Hepatocyte (in vitro differentiated cells): Measurements from ENCODE around the gene LRRC61. TPM values are rescaled to one million over a fixed set of nuclear protein-coding genes. Genes with fewer than 3 reads are reported as not detected.
A peak's percentile ranks its signal among the peaks of the same experiment; 100 is the strongest.

Experiments used
- DNase-seq: peaks from one replicate; pipeline ENCODE4 v3.0.0-alpha.2; 2016; ENCODE audit warnings: low spot score
- H2AFZ ChIP-seq: fragments of 200-600 bp; sonication (generic); 2 replicates; pipeline ENCODE4 v1.6.0; 2016; ENCODE audit warnings: antibody characterized with exemption, mild to moderate bottlenecking
- H3K27ac ChIP-seq: fragments of 200-600 bp; sonication (generic); 2 replicates; pipeline ENCODE4 v1.5.1; 2016; ENCODE audit warnings: mild to moderate bottlenecking
- H3K27me3 ChIP-seq: fragments of 200-600 bp; sonication (generic); 2 replicates; pipeline ENCODE4 v1.6.1; 2016
- H3K36me3 ChIP-seq: fragments of 200-600 bp; sonication (generic); replicated peaks from 2 replicates; pipeline ENCODE4 v1.5.1; 2016; ENCODE audit warnings: low read depth; ENCODE audit not compliant: insufficient read depth
- H3K4me1 ChIP-seq: fragments of 200-600 bp; sonication (generic); 2 replicates; pipeline ENCODE4 v1.5.1; 2016; ENCODE audit warnings: mild to moderate bottlenecking, moderate library complexity; ENCODE audit not compliant: insufficient read depth
- H3K4me2 ChIP-seq: fragments of 200-600 bp; sonication (generic); 2 replicates; pipeline ENCODE4 v1.6.0; 2016
- H3K4me3 ChIP-seq: fragments of 200-600 bp; sonication (generic); 2 replicates; pipeline ENCODE4 v1.5.1; 2016; ENCODE audit warnings: mild to moderate bottlenecking
- H3K79me2 ChIP-seq: fragments of 200-600 bp; sonication (generic); 2 replicates; pipeline ENCODE4 v1.6.0; 2017; ENCODE audit warnings: mild to moderate bottlenecking
- H3K9me2 ChIP-seq: fragments of 200-600 bp; sonication (generic); replicated peaks from 2 replicates; pipeline ENCODE4 v1.6.0; 2017; ENCODE audit warnings: mild to moderate bottlenecking; ENCODE audit not compliant: insufficient read depth
- H3K9me3 ChIP-seq: fragments of 200-600 bp; sonication (generic); 2 replicates; pipeline ENCODE4 v1.5.1; 2016; ENCODE audit warnings: low read depth, mild to moderate bottlenecking
- H4K20me1 ChIP-seq: fragments of 200-600 bp; sonication (generic); 2 replicates; pipeline ENCODE4 v1.6.0; 2016; ENCODE audit warnings: mild to moderate bottlenecking; ENCODE audit not compliant: insufficient read depth, poor library complexity, severe bottlenecking
- CTCF ChIP-seq: fragments of 200-600 bp; sonication (generic); IDR thresholded peaks from 2 replicates; pipeline ENCODE4 v1.5.1; 2016; ENCODE audit warnings: antibody characterized with exemption, mild to moderate bottlenecking; ENCODE audit not compliant: poor library complexity
- EZH2 ChIP-seq: fragments of 200-600 bp; sonication (generic); IDR thresholded peaks from 2 replicates; pipeline ENCODE4 v1.6.1; 2016; ENCODE audit warnings: antibody characterized with exemption, mild to moderate bottlenecking, borderline replicate concordance
- EZH2phosphoT487 ChIP-seq: fragments of 200-600 bp; sonication (generic); IDR thresholded peaks from one replicate; pipeline ENCODE4 v1.6.1; 2018; ENCODE audit warnings: antibody characterized with exemption, mild to moderate bottlenecking, low read depth, moderate library complexity; ENCODE audit not compliant: unreplicated experiment, severe bottlenecking
- WGBS: methylation state at CpG from one replicate; pipeline ENCODE4 v1.1.6; 2016; ENCODE audit warnings: low lambda C conversion rate; ENCODE audit errors: missing lambda C conversion rate; 5-methylcytosine and 5-hydroxymethylcytosine counted together
- polyA plus RNA-seq: library from polyadenylated mRNA; unstranded; fragments of >200 nt; fragmentation: Nextera tagmentation; extraction: Ambion mirVana; gene quantifications from 2 replicates; pipeline ENCODE4 v1.2.1, GENCODE V29; 2016
- total RNA-seq: library from RNA; depleted of rRNA; stranded (reverse); fragments of >200 nt; gene quantifications from 2 replicates; pipeline ENCODE4 v1.2.3, GENCODE V29; 2014

The LRRC61 gene
- total and polyA plus RNA-seq, 2 experiments from 2014 or later: 23.4 to 38.7 TPM

- 92% methylated on average over 5 of the region's 5 CpGs for WGBS
- TF ChIP-seq EZH2phosphoT487 (no peak), CTCF (no peak), EZH2 (no peak)
- Histone ChIP-seq H3K4me1 (no peaks in the 10 kb centered on the region), H3K27me3 (no peaks in the 10 kb centered on the region), H3K9me3 (no peaks in the 10 kb centered on the region), H3K4me3 (no peak overlapping the region), H3K27ac (no peak overlapping the region), H3K79me2 (peaks cover 7% of the 10 kb centered on the region), H3K36me3 (no peaks in the 10 kb centered on the region), H3K4me2 (no peak overlapping the region), H2AFZ (no peak overlapping the region), H3K9me2 (no peaks in the 10 kb centered on the region), H4K20me1 (no peaks in the 10 kb centered on the region)
- no peak for DNase-seq
Measured at GRCh38 chr7:150363872-150364271, 40.7 kb downstream of the LRRC61 start.

GRCh38 chr7:150365194-150365593 lies 42.0 kb downstream of the LRRC61 start:
- 96% methylated on average over 10 of the region's 10 CpGs for WGBS

GRCh38 chr7:150365673-150366398 lies 42.7 kb downstream of the LRRC61 start:
- H3K4me2 ChIP-seq: no peak overlapping the region
- WGBS: 76% methylated on average over 5 of the region's 5 CpGs
- no peak for DNase-seq

More at GRCh38 chr7:150365194-150365593, 42.0 kb downstream of the LRRC61 start:
- no peaks in the 10 kb centered on the region for H3K9me2 ChIP-seq
- H4K20me1 ChIP-seq: no peaks in the 10 kb centered on the region
- no peak overlapping the region for H3K4me2 ChIP-seq
- DNase-seq: no peak
- peaks cover 20% of the 10 kb centered on the region for H3K79me2 ChIP-seq
- no peak overlapping the region for H3K27ac ChIP-seq
- peaks cover 6% of the 10 kb centered on the region for H3K4me1 ChIP-seq
- H3K4me3 ChIP-seq: no peak overlapping the region
- H3K9me3 ChIP-seq: no peaks in the 10 kb centered on the region
- H3K36me3 ChIP-seq: no peaks in the 10 kb centered on the region
- TF ChIP-seq EZH2phosphoT487 (no peak), CTCF (no peak), EZH2 (no peak)
- no peaks in the 10 kb centered on the region for H3K27me3 ChIP-seq
- H2AFZ ChIP-seq: no peak overlapping the region

GRCh38 chr7:150367677-150368095 lies 44.5 kb downstream of the LRRC61 start:
- DNase-seq: no peak
- Histone ChIP-seq H3K9me3 (no peaks in the 10 kb centered on the region), H3K4me1 (peaks cover 20% of the 10 kb centered on the region), H2AFZ (peak overlapping the region; percentile 60), H3K27me3 (no peaks in the 10 kb centered on the region), H3K27ac (peak overlapping the region; percentile 96), H3K79me2 (peaks cover 45% of the 10 kb centered on the region), H4K20me1 (no peaks in the 10 kb centered on the region), H3K36me3 (no peaks in the 10 kb centered on the region), H3K4me3 (no peak overlapping the region), H3K9me2 (no peaks in the 10 kb centered on the region), H3K4me2 (peak overlapping the region; percentile 94)
- 57% methylated on average over 8 of the region's 8 CpGs for WGBS
- no peak for TF ChIP-seq EZH2phosphoT487
- TF ChIP-seq CTCF: no peak
- no peak for TF ChIP-seq EZH2

More at GRCh38 chr7:150365673-150366398, 42.7 kb downstream of the LRRC61 start:
- Histone ChIP-seq H3K4me1 (peaks cover 13% of the 10 kb centered on the region), H3K27ac (peak overlapping the region; percentile 39), H4K20me1 (no peaks in the 10 kb centered on the region), H3K36me3 (no peaks in the 10 kb centered on the region), H3K79me2 (peaks cover 27% of the 10 kb centered on the region), H3K4me3 (no peak overlapping the region), H2AFZ (no peak overlapping the region), H3K9me2 (no peaks in the 10 kb centered on the region), H3K27me3 (no peaks in the 10 kb centered on the region), H3K9me3 (no peaks in the 10 kb centered on the region)
- TF ChIP-seq EZH2phosphoT487 (no peak), EZH2 (no peak)
